Measurements from ENCODE around the gene RICTOR.

DNA sequence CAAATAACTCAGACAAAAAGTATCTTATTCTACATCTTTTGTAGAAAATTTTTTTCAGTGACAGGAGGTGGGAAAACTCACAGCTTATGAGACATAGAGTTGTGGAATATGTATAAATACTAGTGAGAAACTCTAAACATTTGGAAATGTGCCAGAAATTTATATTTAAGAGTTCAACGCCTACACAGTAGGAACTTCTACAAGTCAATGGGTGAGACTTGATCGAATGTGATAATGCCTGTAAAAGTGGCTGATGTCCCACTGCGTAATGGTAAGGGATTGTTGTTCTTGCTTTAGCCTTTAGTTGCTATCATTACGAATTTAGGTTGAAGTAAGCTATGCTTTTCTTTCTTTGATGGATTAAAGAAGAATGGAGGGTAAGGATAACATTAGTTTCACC is 40.0 kb upstream of the RICTOR start:
- TF ChIP-seq POLR2AphosphoS5 (IDR thresholded peaks at IDR 0.05) (no peak), POLR2A (IDR thresholded peaks at IDR 0.05) (no peak)
- TF ChIP-seq, protein P1, sequence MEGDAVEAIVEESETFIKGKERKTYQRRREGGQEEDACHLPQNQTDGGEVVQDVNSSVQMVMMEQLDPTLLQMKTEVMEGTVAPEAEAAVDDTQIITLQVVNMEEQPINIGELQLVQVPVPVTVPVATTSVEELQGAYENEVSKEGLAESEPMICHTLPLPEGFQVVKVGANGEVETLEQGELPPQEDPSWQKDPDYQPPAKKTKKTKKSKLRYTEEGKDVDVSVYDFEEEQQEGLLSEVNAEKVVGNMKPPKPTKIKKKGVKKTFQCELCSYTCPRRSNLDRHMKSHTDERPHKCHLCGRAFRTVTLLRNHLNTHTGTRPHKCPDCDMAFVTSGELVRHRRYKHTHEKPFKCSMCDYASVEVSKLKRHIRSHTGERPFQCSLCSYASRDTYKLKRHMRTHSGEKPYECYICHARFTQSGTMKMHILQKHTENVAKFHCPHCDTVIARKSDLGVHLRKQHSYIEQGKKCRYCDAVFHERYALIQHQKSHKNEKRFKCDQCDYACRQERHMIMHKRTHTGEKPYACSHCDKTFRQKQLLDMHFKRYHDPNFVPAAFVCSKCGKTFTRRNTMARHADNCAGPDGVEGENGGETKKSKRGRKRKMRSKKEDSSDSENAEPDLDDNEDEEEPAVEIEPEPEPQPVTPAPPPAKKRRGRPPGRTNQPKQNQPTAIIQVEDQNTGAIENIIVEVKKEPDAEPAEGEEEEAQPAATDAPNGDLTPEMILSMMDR (IDR thresholded peaks at IDR 0.05): no peak
